ENCODE data around the gene SIGLEC15.

- TF ChIP-seq CTCF (conservative IDR thresholded peaks at IDR 0.05; ENCODE audit: low read depth, low read length) (no peak), EZH2 (IDR thresholded peaks at IDR 0.05; ENCODE audit: borderline replicate concordance, low read depth, low read length, poor library complexity, severe bottlenecking) (no peak)
Observed at GRCh38 chr18:45788861-45789260, 36.6 kb upstream of the SIGLEC15 start.

Data from A673 (cell line).